ENCODE data around the gene THEMIS2.
A peak's percentile ranks its signal among the peaks of the same experiment; 100 is the strongest.
"Not testable (repeated sequence)": the region's sequence is repeated elsewhere in the genome, so short reads cannot be mapped to it uniquely, and the experiment has no call there.

Gene THEMIS2

GRCh38 chr1:27872059-27872801 lies at the start of gene THEMIS2:
TSS of gene THEMIS2 (plus strand) at chr1:27872544. CDS start at chr1:27872572, 28 bp downstream.
- DNase-seq: peak; percentile 72

GRCh38 chr1:27823784-27824183 lies 48.6 kb upstream of the THEMIS2 start:
- no peak for DNase-seq

GRCh38 chr1:27824411-27824810 lies 47.9 kb upstream of the THEMIS2 start:
- DNase-seq: no peak

GRCh38 chr1:27829339-27829960 lies 42.9 kb upstream of the THEMIS2 start:
- not testable (repeated sequence) for DNase-seq

GRCh38 chr1:27830621-27831440 lies 41.5 kb upstream of the THEMIS2 start, which contains the start of gene PPP1R8:
TSS of gene PPP1R8 (plus strand) at chr1:27830782. CDS start at chr1:27830836, 54 bp downstream.
- peak; percentile 96 for DNase-seq

GRCh38 chr1:27831568-27832410 lies 40.6 kb upstream of the THEMIS2 start:
- no peak for DNase-seq

GRCh38 chr1:27832762-27833161 lies 39.6 kb upstream of the THEMIS2 start:
- DNase-seq: no peak

GRCh38 chr1:27833470-27833869 lies 38.9 kb upstream of the THEMIS2 start:
- DNase-seq: no peak

- DNase-seq: no peak
Observed at GRCh38 chr1:27835046-27835445, 37.3 kb upstream of the THEMIS2 start.

GRCh38 chr1:27835501-27835900 lies 36.8 kb upstream of the THEMIS2 start:
- DNase-seq: no peak

- no peak for DNase-seq
Observed at GRCh38 chr1:27849951-27850350, 22.4 kb upstream of the THEMIS2 start.

- no peak for DNase-seq
Observed at GRCh38 chr1:27855085-27855484, 17.3 kb upstream of the THEMIS2 start.

GRCh38 chr1:27856561-27857343 lies 15.6 kb upstream of the THEMIS2 start:
- no peak for DNase-seq

- DNase-seq: not testable (repeated sequence)
Observed at GRCh38 chr1:27857552-27857951, 14.8 kb upstream of the THEMIS2 start.

- DNase-seq: peak; percentile 74
Observed at GRCh38 chr1:27858072-27858948, 14.0 kb upstream of the THEMIS2 start.

GRCh38 chr1:27858949-27859576 lies 13.3 kb upstream of the THEMIS2 start:
- DNase-seq: no peak

- DNase-seq: no peak
Observed at GRCh38 chr1:27861436-27861835, 10.9 kb upstream of the THEMIS2 start.

- DNase-seq: no peak
Observed at GRCh38 chr1:27862004-27862403, 10.3 kb upstream of the THEMIS2 start.

- DNase-seq: peak; percentile 60
Observed at GRCh38 chr1:27862671-27863537, 9.4 kb upstream of the THEMIS2 start.

All from left hindlimb (tissue), 1 donor.